Stimulated activated CD8-positive, alpha-beta memory T cell treated with anti-CD3 and anti-CD28 coated beads, Interleukin-12 subunit alpha, Interleukin-12 subunit beta, amount 100 ng/mL, for 1 hour (primary cell): ENCODE measurements around the gene CLPSL2.

ENCODE experiments used
- DNase-seq: peaks from one replicate; pipeline ENCODE4 v3.0.0-alpha.2; 2020; ENCODE audit warnings: low read depth

Gene CLPSL2

GRCh38 chr6:35746516-35746915, 29.9 kb upstream of the CLPSL2 start:
- DNase-seq, result no peak

- no peak for DNase-seq
Measured at GRCh38 chr6:35747877-35748276, 28.5 kb upstream of the CLPSL2 start.

- no peak for DNase-seq
Measured at GRCh38 chr6:35750557-35750956, 25.8 kb upstream of the CLPSL2 start.

- no peak for DNase-seq
Measured at GRCh38 chr6:35751594-35751993, 24.8 kb upstream of the CLPSL2 start.

GRCh38 chr6:35752330-35752729, 24.1 kb upstream of the CLPSL2 start:
- DNase-seq, result no peak

- no peak for DNase-seq
Measured at GRCh38 chr6:35754452-35755277, 21.7 kb upstream of the CLPSL2 start.

GRCh38 chr6:35755278-35755924, 21.0 kb upstream of the CLPSL2 start:
- DNase-seq, result no peak

GRCh38 chr6:35757456-35758123, 18.8 kb upstream of the CLPSL2 start:
- no peak for DNase-seq

GRCh38 chr6:35759426-35759825, 17.0 kb upstream of the CLPSL2 start:
- DNase-seq, result no peak

GRCh38 chr6:35765739-35766138, 10.7 kb upstream of the CLPSL2 start:
- DNase-seq, result no peak

- DNase-seq, result no peak
Measured at GRCh38 chr6:35769211-35769610, 7.2 kb upstream of the CLPSL2 start.

GRCh38 chr6:35771343-35771627, 5.1 kb upstream of the CLPSL2 start:
- DNase-seq, result no peak

- DNase-seq, result no peak
Measured at GRCh38 chr6:35774116-35774794, 2.1 kb upstream of the CLPSL2 start.

GRCh38 chr6:35775031-35775430, 1.4 kb upstream of the CLPSL2 start:
- no peak for DNase-seq

GRCh38 chr6:35777356-35778102, 1.1 kb downstream of the CLPSL2 start:
- no peak for DNase-seq

GRCh38 chr6:35778437-35778836, 2.0 kb downstream of the CLPSL2 start:
- no peak for DNase-seq

GRCh38 chr6:35780719-35781118, 4.3 kb downstream of the CLPSL2 start, which contains the start of gene CLPSL1:
Gene CLPSL1, plus strand, starts transcription at chr6:35781019. Its CDS starts 92 bp downstream, at chr6:35781111.
- DNase-seq, result no peak

GRCh38 chr6:35781290-35781689, 4.9 kb downstream of the CLPSL2 start:
- DNase-seq, result no peak

GRCh38 chr6:35782424-35782823, 6.0 kb downstream of the CLPSL2 start:
- no peak for DNase-seq

- DNase-seq, result no peak
Measured at GRCh38 chr6:35784200-35784599, 7.8 kb downstream of the CLPSL2 start.

GRCh38 chr6:35786272-35786671, 9.9 kb downstream of the CLPSL2 start:
- no peak for DNase-seq

- DNase-seq, result no peak
Measured at GRCh38 chr6:35786810-35787209, 10.4 kb downstream of the CLPSL2 start.
